C4-2B (cell line): ENCODE data around the gene TUBB.
"Not testable (repeated sequence)": the region's sequence is repeated elsewhere in the genome, so short reads cannot be mapped to it uniquely, and the experiment has no call there.

Experiments
- H3K27ac ChIP-seq: fragments of 450-650 bp; 2 replicates; pipeline ENCODE4 v1.5.1; 2017
- CTCF ChIP-seq: fragments of 450-650 bp; conservative IDR thresholded peaks from 2 replicates; pipeline ENCODE4 v1.5.1; 2017; ENCODE audit warnings: mild to moderate bottlenecking
- ZFX ChIP-seq: fragments of 450-650 bp; IDR thresholded peaks from 2 replicates; pipeline ENCODE4 v1.6.1; 2017

The TUBB gene

GRCh38 chr6:30717129-30717844, 2.9 kb upstream of the TUBB start, which contains the start of gene MDC1:
TSS of gene MDC1 (minus strand) at chr6:30717281. CDS start at chr6:30715175, 2,106 bp downstream.
- H3K27ac ChIP-seq = peak within 1 kb of the TSS; percentile 93
- TF ChIP-seq CTCF (no peak), ZFX (no peak)

GRCh38 chr6:30717845-30718720, 2.1 kb upstream of the TUBB start:
- H3K27ac ChIP-seq = peak overlapping the region; percentile 93

GRCh38 chr6:30719356-30719755, 796 bp upstream of the TUBB start:
- no peak for TF ChIP-seq CTCF
- no peak for TF ChIP-seq ZFX
- H3K27ac ChIP-seq = peak overlapping the region; percentile 93

GRCh38 chr6:30720738-30721197, 616 bp downstream of the TUBB start:
- TF ChIP-seq ZFX = no peak
- TF ChIP-seq CTCF = no peak
- H3K27ac ChIP-seq = peak overlapping the region; percentile 93

- TF ChIP-seq ZFX = no peak
- H3K27ac ChIP-seq = peak overlapping the region; percentile 93
Measured at GRCh38 chr6:30721198-30722024, 1.3 kb downstream of the TUBB start.

GRCh38 chr6:30722025-30722279, 1.8 kb downstream of the TUBB start:
- peak overlapping the region; percentile 93 for H3K27ac ChIP-seq

- H3K27ac ChIP-seq = peak overlapping the region; percentile 93
- TF ChIP-seq CTCF (peak; percentile 97), ZFX (no peak)
Measured at GRCh38 chr6:30722280-30723112, 2.3 kb downstream of the TUBB start.

GRCh38 chr6:30723159-30723842, 3.1 kb downstream of the TUBB start:
- not testable (repeated sequence) for H3K27ac ChIP-seq

GRCh38 chr6:30723843-30724741, 3.9 kb downstream of the TUBB start:
- not testable (repeated sequence) for H3K27ac ChIP-seq
